ENCODE data around the gene OXSR1. TPM values are rescaled to one million over a fixed set of nuclear protein-coding genes. Genes with fewer than 3 reads are reported as not detected.

OXSR1 gene
- total and polyA plus RNA-seq, 2 experiments from 2014 or later: 16.0 to 41.1 TPM

DNA sequence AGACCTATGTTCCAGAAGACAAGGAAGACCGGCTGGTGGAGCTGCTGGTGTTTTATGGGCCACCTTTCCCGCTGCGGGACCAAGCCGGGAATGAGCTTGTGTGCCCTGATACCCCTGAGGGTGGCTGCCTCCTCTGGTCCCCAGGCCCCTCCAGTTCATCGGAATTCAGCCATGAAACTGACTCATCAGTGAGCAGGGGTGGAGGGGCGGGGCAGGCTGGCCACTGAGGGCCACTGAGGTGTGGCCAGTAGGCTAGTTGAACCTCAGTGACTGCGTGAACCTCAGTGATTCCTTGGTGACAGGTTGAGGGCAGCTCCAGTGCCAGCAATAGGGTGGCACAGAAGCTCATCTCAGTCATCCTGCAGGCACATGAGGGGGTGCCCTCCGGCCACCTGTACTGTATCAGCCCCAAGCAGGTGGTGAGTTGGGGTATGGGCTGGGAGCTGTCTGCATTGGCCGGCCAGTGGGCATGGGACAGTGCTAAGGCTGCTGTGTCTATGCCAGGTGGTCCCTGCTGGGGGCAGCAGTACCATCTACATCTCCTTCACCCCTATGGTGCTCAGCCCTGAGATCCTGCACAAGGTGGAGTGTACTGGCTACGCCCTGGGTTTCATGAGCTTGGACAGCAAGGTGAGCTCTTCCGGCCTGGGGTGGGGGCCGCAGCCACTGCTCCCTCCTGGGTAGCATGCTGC lies 48.7 kb upstream of the OXSR1 start:
- DNase-seq (ENCODE audit: low spot score) (no peak), ATAC-seq (no peak)
- Histone ChIP-seq H3K9me2 (ENCODE audit: insufficient read depth) (no peaks in the 10 kb centered on the region), H3K27ac (ENCODE audit: low read depth) (no peak overlapping the region), H3K4me1 (ENCODE audit: insufficient read depth) (no peaks in the 10 kb centered on the region), H3K79me2 (replicated peaks; ENCODE audit: insufficient read depth) (no peaks in the 10 kb centered on the region), H3K4me3 (no peak overlapping the region), H3K4me2 (no peak overlapping the region), H3F3A (replicated peaks; ENCODE audit: low read depth) (no peaks in the 10 kb centered on the region), H3K36me3 (ENCODE audit: insufficient read depth) (no peaks in the 10 kb centered on the region), H3K27me3 (ENCODE audit: insufficient read depth) (no peaks in the 10 kb centered on the region), H4K20me1 (replicated peaks; ENCODE audit: insufficient read depth) (no peaks in the 10 kb centered on the region; the same call in 1 of the 2 replicates), H2AFZ (no peak overlapping the region)
- H3K36me3 Mint-ChIP-seq (ENCODE audit: low read depth): peaks cover 7% of the 10 kb centered on the region; the same call in 2 of the 3 replicates
- TF ChIP-seq, protein P1, sequence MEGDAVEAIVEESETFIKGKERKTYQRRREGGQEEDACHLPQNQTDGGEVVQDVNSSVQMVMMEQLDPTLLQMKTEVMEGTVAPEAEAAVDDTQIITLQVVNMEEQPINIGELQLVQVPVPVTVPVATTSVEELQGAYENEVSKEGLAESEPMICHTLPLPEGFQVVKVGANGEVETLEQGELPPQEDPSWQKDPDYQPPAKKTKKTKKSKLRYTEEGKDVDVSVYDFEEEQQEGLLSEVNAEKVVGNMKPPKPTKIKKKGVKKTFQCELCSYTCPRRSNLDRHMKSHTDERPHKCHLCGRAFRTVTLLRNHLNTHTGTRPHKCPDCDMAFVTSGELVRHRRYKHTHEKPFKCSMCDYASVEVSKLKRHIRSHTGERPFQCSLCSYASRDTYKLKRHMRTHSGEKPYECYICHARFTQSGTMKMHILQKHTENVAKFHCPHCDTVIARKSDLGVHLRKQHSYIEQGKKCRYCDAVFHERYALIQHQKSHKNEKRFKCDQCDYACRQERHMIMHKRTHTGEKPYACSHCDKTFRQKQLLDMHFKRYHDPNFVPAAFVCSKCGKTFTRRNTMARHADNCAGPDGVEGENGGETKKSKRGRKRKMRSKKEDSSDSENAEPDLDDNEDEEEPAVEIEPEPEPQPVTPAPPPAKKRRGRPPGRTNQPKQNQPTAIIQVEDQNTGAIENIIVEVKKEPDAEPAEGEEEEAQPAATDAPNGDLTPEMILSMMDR (conservative IDR thresholded peaks at IDR 0.05; ENCODE audit: low read depth in 2 of 2): peak in 1 of 2 experiments; percentile 30; a peak in 1 of 4 replicates
- TF ChIP-seq ZNF114 (CRISPR knock-in tag; IDR thresholded peaks at IDR 0.05): no peak
- H3K9me3 Mint-ChIP-seq: no peaks in the 10 kb centered on the region; the same call in 2 of the 3 replicates
- peaks cover 20% of the 10 kb centered on the region for H3K27me3 Mint-ChIP-seq (ENCODE audit: insufficient read depth, low read depth, poor library complexity)
- H3K4me3 Mint-ChIP-seq: no peak overlapping the region
- no peak overlapping the region for H3K27ac Mint-ChIP-seq
- no peaks in the 10 kb centered on the region for H3K4me1 Mint-ChIP-seq

DNA sequence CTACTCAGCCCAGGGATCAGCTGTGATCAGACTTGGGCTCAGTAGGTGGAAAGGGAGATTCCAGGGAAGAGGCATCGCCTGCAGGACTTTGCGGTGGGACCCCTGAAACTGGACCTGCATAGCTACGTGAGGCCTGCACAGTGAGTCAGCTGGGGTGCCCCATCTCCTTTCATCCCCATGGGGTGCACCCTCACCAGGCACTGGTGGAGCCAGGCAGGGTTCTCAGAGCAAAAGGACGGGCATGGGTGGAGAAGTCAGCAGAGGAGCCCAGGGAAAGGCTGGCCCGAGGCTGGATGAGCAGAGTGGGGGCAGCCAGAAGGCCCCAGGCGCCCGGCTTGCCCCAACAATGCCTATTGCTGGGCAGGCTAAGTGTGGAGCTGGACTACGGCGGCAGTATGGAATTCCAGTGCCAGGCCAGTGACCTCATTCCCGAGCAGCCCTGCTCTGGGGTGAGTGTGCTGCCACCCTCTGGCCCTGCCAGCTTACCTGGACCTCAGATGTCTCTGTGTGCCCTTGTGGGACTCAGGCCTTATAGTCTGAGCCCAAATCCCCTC lies 48.1 kb upstream of the OXSR1 start:
- no peaks in the 10 kb centered on the region; the same call in 1 of the 2 replicates for H4K20me1 ChIP-seq (replicated peaks; ENCODE audit: insufficient read depth)
- H3K9me3 Mint-ChIP-seq: no peaks in the 10 kb centered on the region; the same call in 2 of the 3 replicates
- H3K4me2 ChIP-seq: no peak overlapping the region
- ATAC-seq (peak; percentile 23), DNase-seq (ENCODE audit: low spot score) (no peak)
- no peak overlapping the region for H3K27ac ChIP-seq (ENCODE audit: low read depth)
- TF ChIP-seq, protein P1 (conservative IDR thresholded peaks at IDR 0.05; ENCODE audit: low read depth in 2 of 2): peak in 1 of 2 experiments; percentile 37; a peak in 2 of 4 replicates
- no peak for TF ChIP-seq NANOG (IDR thresholded peaks at IDR 0.05; ENCODE audit: borderline replicate concordance)
- no peaks in the 10 kb centered on the region for H3K9me2 ChIP-seq (ENCODE audit: insufficient read depth)
- H3K27me3 Mint-ChIP-seq (ENCODE audit: insufficient read depth, low read depth, poor library complexity): peaks cover 22% of the 10 kb centered on the region
- H3K36me3 Mint-ChIP-seq (ENCODE audit: low read depth): peaks cover 11% of the 10 kb centered on the region; the same call in 2 of the 3 replicates
- H3F3A ChIP-seq (replicated peaks; ENCODE audit: low read depth): no peaks in the 10 kb centered on the region
- H3K27me3 ChIP-seq (ENCODE audit: insufficient read depth): no peaks in the 10 kb centered on the region
- no peaks in the 10 kb centered on the region for H3K36me3 ChIP-seq (ENCODE audit: insufficient read depth)
- no peaks in the 10 kb centered on the region for H3K4me1 Mint-ChIP-seq
- H3K79me2 ChIP-seq (replicated peaks; ENCODE audit: insufficient read depth): no peaks in the 10 kb centered on the region
- H3K27ac Mint-ChIP-seq: no peak overlapping the region
- no peaks in the 10 kb centered on the region for H3K4me1 ChIP-seq (ENCODE audit: insufficient read depth)
- no peak overlapping the region for H2AFZ ChIP-seq
- no peak overlapping the region for H3K4me3 Mint-ChIP-seq
- no peak overlapping the region for H3K4me3 ChIP-seq
